NCI-H2081 (cell line): Measurements from ENCODE around the gene KLHL33.

Source experiments
- DNase-seq, 2 experiments: peaks; one replicate each; lab custom pipeline; 2025; lab: John Stamatoyannopoulos, UW

Gene KLHL33

GRCh38 chr14:20412876-20413743 is 22.9 kb downstream of the KLHL33 start, which contains the start of gene TEP1:
TEP1 (minus strand) TSS chr14:20413501; CDS start chr14:20408439, 5,062 bp downstream.
- peak; percentile 77 to 79 for DNase-seq

- no peak for DNase-seq
Observed at GRCh38 chr14:20412411-20412810, 23.6 kb downstream of the KLHL33 start.

- no peak for DNase-seq
Observed at GRCh38 chr14:20409226-20409625, 26.7 kb downstream of the KLHL33 start.

GRCh38 chr14:20403521-20403920 is 32.4 kb downstream of the KLHL33 start:
- DNase-seq, result no peak

- no peak for DNase-seq
Observed at GRCh38 chr14:20400965-20401593, 34.9 kb downstream of the KLHL33 start.

- no peak for DNase-seq
Observed at GRCh38 chr14:20400589-20400964, 35.4 kb downstream of the KLHL33 start.

- DNase-seq, result no peak
Observed at GRCh38 chr14:20397511-20397910, 38.5 kb downstream of the KLHL33 start.

- DNase-seq, result no peak
Observed at GRCh38 chr14:20391505-20391904, 44.5 kb downstream of the KLHL33 start.

GRCh38 chr14:20388159-20388558 is 47.8 kb downstream of the KLHL33 start:
- no peak for DNase-seq

GRCh38 chr14:20387576-20387975 is 48.4 kb downstream of the KLHL33 start:
- DNase-seq, result no peak

- DNase-seq, result no peak
Observed at GRCh38 chr14:20386276-20386855, 49.6 kb downstream of the KLHL33 start.

- no peak for DNase-seq
Observed at GRCh38 chr14:20384886-20385285, 51.1 kb downstream of the KLHL33 start.

- DNase-seq, result no peak
Observed at GRCh38 chr14:20384321-20384720, 51.6 kb downstream of the KLHL33 start.

- DNase-seq, result no peak
Observed at GRCh38 chr14:20383636-20384035, 52.3 kb downstream of the KLHL33 start.

GRCh38 chr14:20383032-20383431 is 52.9 kb downstream of the KLHL33 start:
- no peak for DNase-seq

- no peak for DNase-seq
Observed at GRCh38 chr14:20382526-20382925, 53.4 kb downstream of the KLHL33 start.

- DNase-seq, result no peak
Observed at GRCh38 chr14:20381341-20381740, 54.6 kb downstream of the KLHL33 start.

- DNase-seq, result no peak
Observed at GRCh38 chr14:20380681-20381080, 55.3 kb downstream of the KLHL33 start.

- DNase-seq, result no peak
Observed at GRCh38 chr14:20379743-20380142, 56.2 kb downstream of the KLHL33 start.

GRCh38 chr14:20377171-20377570 is 58.8 kb downstream of the KLHL33 start:
- DNase-seq, result no peak

- DNase-seq, result no peak
Observed at GRCh38 chr14:20376071-20376588, 59.8 kb downstream of the KLHL33 start.
